Measurements from ENCODE around the gene COL26A1.
A peak's percentile ranks its signal among the peaks of the same experiment; 100 is the strongest.
"Not testable (repeated sequence)": the region's sequence is repeated elsewhere in the genome, so short reads cannot be mapped to it uniquely, and the experiment has no call there.

COL26A1 gene

GRCh38 chr7:101402835-101403234 lies 40.2 kb downstream of the COL26A1 start:
- no peak for DNase-seq

- no peak for DNase-seq
These were observed 42.9 kb downstream of the COL26A1 start for GRCh38 chr7:101405474-101406067.

GRCh38 chr7:101410743-101411507 lies 48.2 kb downstream of the COL26A1 start:
- DNase-seq: peak; percentile 51

- DNase-seq: no peak
These were observed 48.8 kb downstream of the COL26A1 start for GRCh38 chr7:101411508-101411874.

- DNase-seq: peak; percentile 63
These were observed 50.3 kb downstream of the COL26A1 start for GRCh38 chr7:101412976-101413375.

- DNase-seq: no peak
These were observed 56.0 kb downstream of the COL26A1 start for GRCh38 chr7:101418694-101419093.

GRCh38 chr7:101419831-101420230 lies 57.2 kb downstream of the COL26A1 start:
- no peak for DNase-seq

GRCh38 chr7:101420436-101420835 lies 57.8 kb downstream of the COL26A1 start:
- no peak for DNase-seq

- no peak for DNase-seq
These were observed 59.9 kb downstream of the COL26A1 start for GRCh38 chr7:101422356-101423195.

GRCh38 chr7:101426303-101427011 lies 63.8 kb downstream of the COL26A1 start:
- no peak for DNase-seq

- DNase-seq: no peak
These were observed 65.6 kb downstream of the COL26A1 start for GRCh38 chr7:101428093-101428866.

GRCh38 chr7:101432316-101432715 lies 69.6 kb downstream of the COL26A1 start:
- DNase-seq: no peak

GRCh38 chr7:101433688-101434087 lies 71.0 kb downstream of the COL26A1 start:
- DNase-seq: no peak

- not testable (repeated sequence) for DNase-seq
These were observed 71.5 kb downstream of the COL26A1 start for GRCh38 chr7:101434155-101434554.

- no peak for DNase-seq
These were observed 73.0 kb downstream of the COL26A1 start for GRCh38 chr7:101435461-101436220.

- DNase-seq: no peak
These were observed 73.6 kb downstream of the COL26A1 start for GRCh38 chr7:101436221-101436735.

GRCh38 chr7:101436857-101437576 lies 74.3 kb downstream of the COL26A1 start:
- peak; percentile 70 for DNase-seq

GRCh38 chr7:101441890-101442289 lies 79.2 kb downstream of the COL26A1 start:
- DNase-seq: no peak

- no peak for DNase-seq
These were observed 79.9 kb downstream of the COL26A1 start for GRCh38 chr7:101442426-101443070.

- no peak for DNase-seq
These were observed 87.4 kb downstream of the COL26A1 start for GRCh38 chr7:101450064-101450463.
